22Rv1 (cell line): ENCODE data around the gene CEP41.

Source experiments
- H3K27ac ChIP-seq: fragments of 450-650 bp; 2 replicates; pipeline ENCODE4 v1.5.1; 2017
- ZFX ChIP-seq: fragments of 450-650 bp; IDR thresholded peaks from 2 replicates; pipeline ENCODE4 v1.6.1; 2017; ENCODE audit warnings: antibody characterized with exemption, borderline replicate concordance
- TF ChIP-seq, protein P1 (sequence below): fragments of 450-650 bp; IDR thresholded peaks from 2 replicates; pipeline ENCODE4 v1.5.1; 2017; ENCODE audit warnings: mild to moderate bottlenecking

CEP41 gene

GRCh38 chr7:130417213-130417612 is 23.6 kb downstream of the CEP41 start:
- TF ChIP-seq ZFX = no peak
- TF ChIP-seq, protein P1, sequence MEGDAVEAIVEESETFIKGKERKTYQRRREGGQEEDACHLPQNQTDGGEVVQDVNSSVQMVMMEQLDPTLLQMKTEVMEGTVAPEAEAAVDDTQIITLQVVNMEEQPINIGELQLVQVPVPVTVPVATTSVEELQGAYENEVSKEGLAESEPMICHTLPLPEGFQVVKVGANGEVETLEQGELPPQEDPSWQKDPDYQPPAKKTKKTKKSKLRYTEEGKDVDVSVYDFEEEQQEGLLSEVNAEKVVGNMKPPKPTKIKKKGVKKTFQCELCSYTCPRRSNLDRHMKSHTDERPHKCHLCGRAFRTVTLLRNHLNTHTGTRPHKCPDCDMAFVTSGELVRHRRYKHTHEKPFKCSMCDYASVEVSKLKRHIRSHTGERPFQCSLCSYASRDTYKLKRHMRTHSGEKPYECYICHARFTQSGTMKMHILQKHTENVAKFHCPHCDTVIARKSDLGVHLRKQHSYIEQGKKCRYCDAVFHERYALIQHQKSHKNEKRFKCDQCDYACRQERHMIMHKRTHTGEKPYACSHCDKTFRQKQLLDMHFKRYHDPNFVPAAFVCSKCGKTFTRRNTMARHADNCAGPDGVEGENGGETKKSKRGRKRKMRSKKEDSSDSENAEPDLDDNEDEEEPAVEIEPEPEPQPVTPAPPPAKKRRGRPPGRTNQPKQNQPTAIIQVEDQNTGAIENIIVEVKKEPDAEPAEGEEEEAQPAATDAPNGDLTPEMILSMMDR = no peak
- H3K27ac ChIP-seq = no peak overlapping the region

GRCh38 chr7:130415006-130415405 is 25.8 kb downstream of the CEP41 start:
- H3K27ac ChIP-seq = no peak overlapping the region
- TF ChIP-seq, protein P1 = no peak
- TF ChIP-seq ZFX = no peak

DNA sequence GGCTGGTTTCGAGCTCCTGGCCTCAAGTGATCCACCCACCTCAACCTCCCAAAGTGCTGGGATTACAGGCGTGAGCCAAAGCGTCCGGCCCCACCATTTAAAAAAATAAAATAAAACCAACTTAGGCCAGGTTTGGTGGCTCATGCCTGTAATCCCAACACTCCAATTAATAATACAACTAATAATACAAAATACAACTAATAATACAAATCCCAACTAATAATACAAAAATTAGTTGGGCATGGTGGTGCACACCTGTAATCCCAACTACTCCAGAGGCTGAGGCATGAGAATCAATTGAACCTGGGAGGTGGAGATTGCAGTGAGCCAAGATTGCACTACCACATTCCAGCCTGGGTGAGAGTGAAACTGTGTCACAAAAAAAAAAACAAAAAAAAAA is 27.6 kb downstream of the CEP41 start:
- no peak overlapping the region for H3K27ac ChIP-seq
- TF ChIP-seq, protein P1 = no peak
- no peak for TF ChIP-seq ZFX

GRCh38 chr7:130410868-130411541 is 29.8 kb downstream of the CEP41 start:
- H3K27ac ChIP-seq = no peak overlapping the region
- no peak for TF ChIP-seq ZFX
- TF ChIP-seq, protein P1 = no peak

DNA sequence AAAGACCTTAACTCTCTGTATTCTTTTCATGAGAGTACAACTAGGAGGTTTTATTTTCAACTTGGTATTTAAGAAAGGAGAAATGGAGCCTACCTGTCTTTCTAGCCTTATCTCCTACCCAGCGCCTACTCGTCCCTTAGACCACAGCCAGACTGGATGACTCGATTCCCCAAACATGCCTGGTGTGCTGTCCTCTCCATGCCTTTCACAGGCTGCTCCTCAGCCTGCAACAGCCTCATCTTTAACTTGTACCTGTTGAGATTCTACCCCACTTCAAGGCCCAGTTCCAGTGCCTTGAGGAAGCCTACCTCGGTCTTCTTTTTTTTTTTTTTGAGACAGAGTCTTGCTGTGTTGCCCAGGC is 31.1 kb downstream of the CEP41 start:
- no peak for TF ChIP-seq ZFX
- TF ChIP-seq, protein P1 = no peak
- H3K27ac ChIP-seq = no peak overlapping the region

GRCh38 chr7:130409067-130409711 is 31.6 kb downstream of the CEP41 start:
- TF ChIP-seq, protein P1 = no peak
- no peak for TF ChIP-seq ZFX

GRCh38 chr7:130405003-130405402 is 35.8 kb downstream of the CEP41 start:
- H3K27ac ChIP-seq = no peak overlapping the region
- TF ChIP-seq, protein P1 = no peak
- TF ChIP-seq ZFX = no peak

More at GRCh38 chr7:130409067-130409711, 31.6 kb downstream of the CEP41 start:
- H3K27ac ChIP-seq = no peak overlapping the region
